H9 (cell line): ENCODE measurements around the gene DHDH. TPM values are rescaled to one million over a fixed set of nuclear protein-coding genes. Genes with fewer than 3 reads are reported as not detected.

Experiments
- DNase-seq: peaks from one replicate; pipeline ENCODE4 v3.0.0-alpha.2; 2017
- H2AFZ ChIP-seq: one replicate; pipeline ENCODE4 v1.6.1; 2013; ENCODE audit warnings: mild to moderate bottlenecking, low read length, control low read depth, moderate library complexity
- H2AK5ac ChIP-seq: 2 replicates; pipeline ENCODE4 v1.6.1; 2013; ENCODE audit warnings: low read length, control low read depth, mixed read lengths; ENCODE audit not compliant: insufficient read length
- H2BK120ac ChIP-seq: one replicate; pipeline ENCODE4 v1.6.1; 2013; ENCODE audit warnings: low read depth, mild to moderate bottlenecking, low read length, control low read depth, inconsistent platforms; ENCODE audit not compliant: poor library complexity, severe bottlenecking
- H2BK12ac ChIP-seq: 2 replicates; pipeline ENCODE4 v1.6.1; 2013; ENCODE audit warnings: low read length, control low read depth, mixed read lengths, low read depth; ENCODE audit not compliant: insufficient read length
- H2BK15ac ChIP-seq: 2 replicates; pipeline ENCODE4 v1.6.1; 2013; ENCODE audit warnings: low read depth, low read length, control low read depth
- H2BK20ac ChIP-seq: one replicate; pipeline ENCODE4 v1.6.1; 2013; ENCODE audit warnings: low read depth, mild to moderate bottlenecking, low read length, control low read depth, inconsistent platforms; ENCODE audit not compliant: poor library complexity, severe bottlenecking
- H2BK5ac ChIP-seq: 2 replicates; pipeline ENCODE4 v1.6.1; 2013; ENCODE audit warnings: low read length, control low read depth, mixed read lengths; ENCODE audit not compliant: insufficient read length
- H3K14ac ChIP-seq: 2 replicates; pipeline ENCODE4 v1.6.1; 2013; ENCODE audit warnings: low read length, control low read depth; ENCODE audit not compliant: insufficient read depth
- H3K18ac ChIP-seq: 2 replicates; pipeline ENCODE4 v1.6.1; 2013; ENCODE audit warnings: low read depth, mild to moderate bottlenecking, mixed read lengths, low read length, control low read depth; ENCODE audit not compliant: insufficient read length
- H3K23ac ChIP-seq: 2 replicates; pipeline ENCODE4 v1.6.1; 2013; ENCODE audit warnings: low read length, control low read depth, mixed read lengths, low read depth; ENCODE audit not compliant: insufficient read length
- H3K23me2 ChIP-seq: 2 replicates; pipeline ENCODE4 v1.6.1; 2013; ENCODE audit warnings: low read depth, mild to moderate bottlenecking, mixed read lengths, low read length, control low read depth; ENCODE audit not compliant: insufficient read length, poor library complexity, severe bottlenecking
- H3K27ac ChIP-seq: 2 replicates; pipeline ENCODE4 v1.5.1; 2013; ENCODE audit warnings: low read length, control low read depth, mixed read lengths, low read depth; ENCODE audit not compliant: insufficient read length
- H3K27me3 ChIP-seq: 2 replicates; pipeline ENCODE4 v1.6.1; 2013; ENCODE audit warnings: low read length, control low read depth, inconsistent platforms; ENCODE audit not compliant: insufficient read depth
- H3K4ac ChIP-seq: 2 replicates; pipeline ENCODE4 v1.6.1; 2013; ENCODE audit warnings: low read depth, mild to moderate bottlenecking, control low read depth, inconsistent platforms, low read length, moderate library complexity
- H3K4me1 ChIP-seq: 2 replicates; pipeline ENCODE4 v1.6.1; 2013; ENCODE audit warnings: low read length, control low read depth, inconsistent platforms; ENCODE audit not compliant: insufficient read depth
- H3K4me2 ChIP-seq: 2 replicates; pipeline ENCODE4 v1.6.1; 2013; ENCODE audit warnings: low read length, control low read depth, mixed read lengths; ENCODE audit not compliant: insufficient read length, insufficient read depth
- H3K56ac ChIP-seq: 2 replicates; pipeline ENCODE4 v1.6.1; 2013; ENCODE audit warnings: low read depth, mild to moderate bottlenecking, mixed read lengths, low read length, control low read depth; ENCODE audit not compliant: insufficient read length
- H3K79me1 ChIP-seq: 2 replicates; pipeline ENCODE4 v1.6.1; 2013; ENCODE audit warnings: low read depth, mild to moderate bottlenecking, moderate library complexity, low read length, control low read depth, inconsistent platforms; ENCODE audit not compliant: insufficient read depth, poor library complexity, severe bottlenecking
- H3K79me2 ChIP-seq: 2 replicates; pipeline ENCODE4 v1.6.1; 2013; ENCODE audit warnings: low read length, control low read depth, inconsistent platforms; ENCODE audit not compliant: insufficient read depth
- H3K9ac ChIP-seq: 2 replicates; pipeline ENCODE4 v1.6.1; 2013; ENCODE audit warnings: low read length, control low read depth, mixed read lengths; ENCODE audit not compliant: insufficient read length; ENCODE audit errors: extremely low read depth
- H3K9me3 ChIP-seq: one replicate; pipeline ENCODE4 v1.6.1; 2013; ENCODE audit warnings: low read depth, low read length, inconsistent platforms; ENCODE audit not compliant: control insufficient read depth
- H3T11ph ChIP-seq: one replicate; pipeline ENCODE4 v1.6.1; 2013; ENCODE audit warnings: mild to moderate bottlenecking, low read length, control low read depth, inconsistent platforms
- H4K20me1 ChIP-seq: one replicate; pipeline ENCODE4 v1.6.1; 2013; ENCODE audit not compliant: control insufficient read depth, insufficient read length, insufficient read depth
- H4K5ac ChIP-seq: 2 replicates; pipeline ENCODE4 v1.6.1; 2013; ENCODE audit warnings: low read depth, mild to moderate bottlenecking, mixed read lengths, low read length, control low read depth; ENCODE audit not compliant: insufficient read length
- H4K8ac ChIP-seq: replicated peaks from 2 replicates; pipeline ENCODE4 v1.6.1; 2013; ENCODE audit warnings: low read length, control low read depth, mixed read lengths, low read depth; ENCODE audit not compliant: insufficient read length
- H4K91ac ChIP-seq: 2 replicates; pipeline ENCODE4 v1.6.1; 2013; ENCODE audit warnings: low read depth, mild to moderate bottlenecking, moderate library complexity, mixed read lengths, low read length, control low read depth; ENCODE audit not compliant: insufficient read length
- H3K27ac Mint-ChIP-seq, 3 experiments: 2 replicates in 2 of 3; 3 replicates in 1 of 3; pipeline ENCODE4 v1.8.0; 2020 to 2021; ENCODE audit warnings: mixed read lengths in 3 of 3, mild to moderate bottlenecking in 1 of 3, moderate library complexity in 1 of 3
- H3K27me3 Mint-ChIP-seq: 2 replicates; pipeline ENCODE4 v1.8.0; 2021; ENCODE audit warnings: low read depth, mild to moderate bottlenecking, moderate library complexity, mixed read lengths
- H3K36me3 Mint-ChIP-seq, 3 experiments: 2 replicates in 2 of 3; 3 replicates in 1 of 3; pipeline ENCODE4 v1.8.0; 2020 to 2021; ENCODE audit warnings: low read depth in 3 of 3, mixed read lengths in 3 of 3; ENCODE audit not compliant: insufficient read depth in 1 of 3
- H3K4me1 Mint-ChIP-seq, 2 experiments: 2 replicates each; pipeline ENCODE4 v1.8.0; 2020; ENCODE audit warnings: mixed read lengths in 2 of 2
- H3K4me3 Mint-ChIP-seq, 2 experiments: 2 replicates in 1 of 2; 3 replicates in 1 of 2; pipeline ENCODE4 v1.8.0; 2020 to 2021; ENCODE audit warnings: mild to moderate bottlenecking in 2 of 2, mixed read lengths in 2 of 2, moderate library complexity in 1 of 2
- H3K9me3 Mint-ChIP-seq, 2 experiments: 2 replicates in 1 of 2; 3 replicates in 1 of 2; pipeline ENCODE4 v1.8.0; 2020; ENCODE audit warnings: mild to moderate bottlenecking in 2 of 2, mixed read lengths in 2 of 2, moderate library complexity in 1 of 2
- WGBS: extraction: QIAGEN DNeasy Blood & Tissue Kit; methylation state at CpG from one replicate; pipeline ENCODE4 v1.1.7; 2013; ENCODE audit warnings: missing lambda C conversion rate, low lambda C conversion rate, mixed read lengths; ENCODE audit not compliant: insufficient read length; ENCODE audit errors: extremely low coverage; 5-methylcytosine and 5-hydroxymethylcytosine counted together
- total RNA-seq: library from RNA; stranded (reverse); gene quantifications from 2 replicates; pipeline ENCODE4 v1.2.1, GENCODE V29; 2021
- TF ChIP-seq, protein P1 (sequence below): fragments of 200-600 bp; sonication (generic); conservative IDR thresholded peaks from 3 replicates; pipeline ENCODE4 v1.8.0; 2021; ENCODE audit warnings: antibody characterized with exemption, mild to moderate bottlenecking

DHDH gene
- total RNA-seq, 1 experiment from 2014 or later, result 2.0 TPM

DNA sequence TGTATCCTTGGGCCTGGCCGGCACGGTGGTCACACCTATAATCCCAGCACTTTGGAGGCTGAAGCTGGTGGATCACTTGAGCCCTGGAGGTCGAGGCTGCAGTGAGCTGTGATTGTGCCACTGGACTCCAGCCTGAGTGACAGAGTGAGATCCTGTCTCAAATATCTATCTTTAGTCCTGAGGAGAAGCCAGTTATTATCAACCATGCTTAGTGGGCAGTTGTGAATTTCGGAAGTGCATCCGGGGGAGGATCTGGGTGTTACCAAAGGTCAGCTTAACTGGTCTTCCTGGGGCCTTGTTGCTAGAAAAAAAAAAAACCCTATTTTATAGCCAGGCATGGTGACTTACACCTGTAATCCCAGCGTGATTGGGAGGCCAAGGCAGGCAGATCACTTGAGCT is 9.6 kb downstream of the DHDH start:
- no peaks in the 10 kb centered on the region for H3K4me1 ChIP-seq
- H2BK20ac ChIP-seq, result no peak overlapping the region
- H2BK12ac ChIP-seq, result no peak overlapping the region
- no peak overlapping the region for H3T11ph ChIP-seq
- H2BK5ac ChIP-seq, result no peak overlapping the region
- H4K91ac ChIP-seq, result no peak overlapping the region
- H3K9me3 ChIP-seq, result no peaks in the 10 kb centered on the region
- no peak overlapping the region for H3K4ac ChIP-seq
- no peak overlapping the region for H3K4me2 ChIP-seq
- H4K5ac ChIP-seq, result no peak overlapping the region
- no peak for DNase-seq
- Mint-ChIP-seq H3K36me3 (peaks cover 10 to 18% (median 11%) of the 10 kb centered on the region in 3 experiments), H3K27ac (no peak overlapping the region; a peak in 1 of 7 replicates), H3K4me1 (no peaks in the 10 kb centered on the region), H3K27me3 (peaks cover 5% of the 10 kb centered on the region; the same call in 1 of the 2 replicates), H3K4me3 (no peak overlapping the region; a peak in 1 of 5 replicates), H3K9me3 (peaks cover 0 to 2% of the 10 kb centered on the region in 2 experiments; a peak in 3 of 5 replicates)
- no peak overlapping the region for H4K8ac ChIP-seq
- no peaks in the 10 kb centered on the region for H4K20me1 ChIP-seq
- H2BK120ac ChIP-seq, result no peak overlapping the region
- H3K9ac ChIP-seq, result no peak overlapping the region
- no peaks in the 10 kb centered on the region; the same call in 1 of the 2 replicates for H3K27me3 ChIP-seq
- no peak overlapping the region for H3K27ac ChIP-seq
- H3K18ac ChIP-seq, result no peak overlapping the region
- H3K79me2 ChIP-seq, result no peaks in the 10 kb centered on the region
- H2AK5ac ChIP-seq, result no peak overlapping the region
- TF ChIP-seq, protein P1, sequence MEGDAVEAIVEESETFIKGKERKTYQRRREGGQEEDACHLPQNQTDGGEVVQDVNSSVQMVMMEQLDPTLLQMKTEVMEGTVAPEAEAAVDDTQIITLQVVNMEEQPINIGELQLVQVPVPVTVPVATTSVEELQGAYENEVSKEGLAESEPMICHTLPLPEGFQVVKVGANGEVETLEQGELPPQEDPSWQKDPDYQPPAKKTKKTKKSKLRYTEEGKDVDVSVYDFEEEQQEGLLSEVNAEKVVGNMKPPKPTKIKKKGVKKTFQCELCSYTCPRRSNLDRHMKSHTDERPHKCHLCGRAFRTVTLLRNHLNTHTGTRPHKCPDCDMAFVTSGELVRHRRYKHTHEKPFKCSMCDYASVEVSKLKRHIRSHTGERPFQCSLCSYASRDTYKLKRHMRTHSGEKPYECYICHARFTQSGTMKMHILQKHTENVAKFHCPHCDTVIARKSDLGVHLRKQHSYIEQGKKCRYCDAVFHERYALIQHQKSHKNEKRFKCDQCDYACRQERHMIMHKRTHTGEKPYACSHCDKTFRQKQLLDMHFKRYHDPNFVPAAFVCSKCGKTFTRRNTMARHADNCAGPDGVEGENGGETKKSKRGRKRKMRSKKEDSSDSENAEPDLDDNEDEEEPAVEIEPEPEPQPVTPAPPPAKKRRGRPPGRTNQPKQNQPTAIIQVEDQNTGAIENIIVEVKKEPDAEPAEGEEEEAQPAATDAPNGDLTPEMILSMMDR, result no peak
- no peaks in the 10 kb centered on the region for H3K23me2 ChIP-seq
- no CpG with 5 or more reads among the region's 6 CpGs for WGBS
- no peak overlapping the region for H2AFZ ChIP-seq
- no peaks in the 10 kb centered on the region for H3K79me1 ChIP-seq
- H3K56ac ChIP-seq, result no peak overlapping the region
- H2BK15ac ChIP-seq, result no peak overlapping the region
- H3K14ac ChIP-seq, result no peak overlapping the region
- no peak overlapping the region for H3K23ac ChIP-seq
